GM19438 (cell line): ENCODE data around the gene FGF1.

Experiments used
- ATAC-seq: cut with Tn5 transposase; IDR thresholded peaks from one replicate; pipeline ENCODE4 v1.9.1; 2021; ENCODE audit warnings: low read depth; ENCODE audit not compliant: unreplicated experiment

FGF1 gene

DNA sequence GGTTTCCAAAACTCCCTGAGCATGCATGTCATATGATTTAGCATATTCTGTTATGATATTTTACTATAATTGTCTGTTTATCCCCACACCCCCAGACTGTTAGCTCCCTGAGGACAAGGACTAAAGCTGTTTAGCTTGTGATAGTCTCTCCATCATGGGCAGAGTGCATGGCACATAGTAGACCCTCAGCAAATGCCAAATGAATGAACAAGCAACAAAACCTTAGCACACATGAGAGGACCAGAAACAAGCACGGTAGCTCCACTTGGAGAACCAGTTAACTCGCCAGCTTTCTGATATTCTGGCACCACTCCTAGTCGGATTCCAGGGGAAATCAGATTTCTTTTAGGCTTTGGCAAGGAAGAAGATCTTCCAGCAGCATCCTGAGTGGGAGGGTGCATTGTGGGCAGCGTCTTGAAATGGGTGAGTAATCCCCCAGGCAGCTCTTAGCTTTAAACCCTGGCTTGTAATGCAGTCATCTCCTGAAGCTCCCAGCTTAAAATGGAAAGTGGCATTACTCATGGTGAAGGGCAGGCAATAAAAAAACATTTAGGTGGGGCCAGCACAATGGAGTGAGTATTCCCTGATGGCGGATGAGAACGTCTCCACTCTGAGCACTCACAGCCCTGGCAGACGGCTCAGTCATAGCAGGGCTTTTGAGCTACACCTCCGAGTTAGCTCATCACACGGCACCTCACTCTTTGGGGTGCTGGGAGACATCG is 41.1 kb downstream of the FGF1 start:
- no peak for ATAC-seq

DNA sequence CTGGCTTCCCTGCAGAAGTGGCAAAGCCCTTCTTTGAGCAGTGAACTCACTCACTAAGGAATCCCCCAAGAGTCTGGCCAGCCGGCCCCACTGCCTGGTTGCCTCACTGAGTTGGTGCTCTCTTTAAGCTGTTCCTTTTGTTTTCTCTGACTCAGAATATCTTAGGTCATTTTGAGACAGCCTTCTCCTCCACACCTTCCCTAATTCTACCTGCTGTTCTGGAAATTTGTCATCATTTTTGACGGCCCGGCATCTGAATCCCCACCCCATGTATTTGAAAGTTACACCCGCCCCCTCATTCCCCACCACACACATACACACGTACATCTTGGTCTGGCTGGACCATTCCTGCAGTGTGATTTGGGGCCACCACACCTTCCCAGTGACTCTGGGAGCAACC is 41.8 kb downstream of the FGF1 start:
- ATAC-seq, result no peak

DNA sequence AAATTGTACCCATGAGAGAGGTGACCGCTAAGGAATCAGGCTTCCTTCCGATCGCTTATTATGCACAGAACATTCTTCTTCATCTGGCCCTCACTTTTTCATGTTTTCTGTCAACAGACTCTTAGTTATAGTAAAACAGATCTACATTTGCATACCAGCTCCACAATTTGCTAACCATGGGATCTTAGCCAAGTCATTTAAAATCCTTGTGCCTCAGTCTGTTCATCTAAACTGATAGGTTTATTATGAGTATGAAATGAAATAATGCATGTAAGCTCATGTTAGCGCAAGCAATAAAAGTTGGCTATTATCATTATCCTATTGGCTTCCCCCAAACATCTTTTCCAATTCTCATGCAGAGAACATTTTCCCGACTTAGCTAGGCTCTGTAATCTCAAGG is 42.3 kb downstream of the FGF1 start:
- ATAC-seq, result no peak

DNA sequence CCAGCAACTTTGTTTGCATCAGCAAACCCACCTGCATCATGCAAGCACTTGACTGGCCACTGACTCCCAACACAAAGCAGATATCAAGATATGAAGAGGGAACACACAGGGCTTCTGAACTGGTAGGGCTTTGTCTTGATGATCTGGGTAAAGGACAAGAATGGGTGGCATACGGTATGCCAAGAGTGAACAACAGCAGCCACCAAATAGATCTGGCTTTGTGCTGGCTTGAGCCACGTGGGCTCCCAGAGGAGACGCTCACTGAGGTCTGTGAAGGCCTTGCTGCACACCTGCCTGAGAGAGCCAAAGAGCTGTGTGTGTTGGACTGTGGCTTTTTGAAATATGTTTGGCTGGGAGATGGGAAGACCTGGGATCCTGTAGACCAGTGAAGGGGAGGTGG is 43.5 kb downstream of the FGF1 start:
- no peak for ATAC-seq

DNA sequence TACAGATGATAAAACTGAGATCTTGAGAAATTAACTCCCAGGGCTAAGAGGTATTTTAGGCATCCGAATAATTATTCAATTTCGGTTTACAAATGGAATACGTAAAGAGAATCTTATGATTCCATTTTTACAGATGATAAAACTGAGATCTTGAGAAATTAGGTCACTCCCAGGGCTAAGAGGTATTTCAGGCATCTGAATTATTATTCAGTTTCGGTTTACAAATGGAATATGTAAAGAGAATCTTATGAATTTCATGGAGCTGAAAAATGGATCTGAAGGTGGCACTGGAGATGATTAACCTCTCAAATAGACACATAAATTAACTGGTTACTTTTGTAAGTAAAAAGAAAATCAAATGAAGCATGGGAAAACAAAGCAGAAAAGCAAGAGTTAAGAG is 44.2 kb downstream of the FGF1 start:
- ATAC-seq, result no peak

DNA sequence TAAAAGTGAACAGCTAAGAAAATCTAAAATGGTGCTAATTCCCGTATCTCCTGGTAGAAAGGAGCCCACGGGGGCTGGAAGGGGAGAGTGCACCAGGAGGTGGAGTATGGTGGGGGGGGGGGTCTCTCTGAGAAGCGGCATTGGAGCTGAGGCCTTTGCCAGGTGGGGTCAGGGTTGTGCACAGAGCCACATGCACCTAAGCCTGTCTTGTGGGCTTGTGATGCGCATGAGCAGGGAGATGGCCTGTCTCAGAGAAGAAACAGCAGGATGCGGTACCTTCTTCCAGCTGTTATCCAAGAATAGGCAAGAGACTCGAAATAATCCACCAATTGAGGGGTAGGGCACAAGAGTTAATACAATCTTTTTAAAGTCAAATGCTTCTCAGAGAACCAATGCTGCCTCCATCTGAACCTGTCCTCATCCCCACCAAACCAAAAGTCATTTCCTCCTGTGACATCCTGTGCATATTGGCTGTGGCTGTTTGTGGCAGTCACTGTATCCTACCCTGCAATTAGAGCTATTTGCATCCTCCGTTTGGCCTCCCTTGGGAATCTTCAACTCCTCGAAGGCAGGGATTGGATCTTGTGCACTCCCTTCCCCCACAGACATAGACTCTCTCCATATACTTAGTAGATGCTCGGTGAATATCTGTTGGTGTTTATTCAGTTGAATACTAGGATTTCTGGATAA is 45.4 kb downstream of the FGF1 start:
- ATAC-seq, result no peak

DNA sequence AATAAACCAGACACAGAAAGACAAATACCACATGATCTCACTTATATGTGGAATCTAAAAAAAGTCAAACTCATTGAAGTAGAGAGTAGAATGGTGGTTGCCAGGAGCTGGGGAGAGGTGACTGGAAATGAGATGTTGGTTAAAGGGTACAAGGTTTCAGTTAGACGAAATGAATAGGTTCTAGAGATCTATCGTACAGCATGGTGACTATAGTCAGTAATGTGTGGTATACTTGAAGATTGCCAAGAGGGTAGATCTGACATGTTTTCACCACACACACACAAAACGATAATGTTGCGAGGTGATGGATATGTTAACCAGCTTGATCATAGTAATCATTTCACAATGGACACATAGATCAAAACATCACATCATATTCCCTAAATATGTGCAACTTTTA is 46.4 kb downstream of the FGF1 start:
- ATAC-seq, result no peak

DNA sequence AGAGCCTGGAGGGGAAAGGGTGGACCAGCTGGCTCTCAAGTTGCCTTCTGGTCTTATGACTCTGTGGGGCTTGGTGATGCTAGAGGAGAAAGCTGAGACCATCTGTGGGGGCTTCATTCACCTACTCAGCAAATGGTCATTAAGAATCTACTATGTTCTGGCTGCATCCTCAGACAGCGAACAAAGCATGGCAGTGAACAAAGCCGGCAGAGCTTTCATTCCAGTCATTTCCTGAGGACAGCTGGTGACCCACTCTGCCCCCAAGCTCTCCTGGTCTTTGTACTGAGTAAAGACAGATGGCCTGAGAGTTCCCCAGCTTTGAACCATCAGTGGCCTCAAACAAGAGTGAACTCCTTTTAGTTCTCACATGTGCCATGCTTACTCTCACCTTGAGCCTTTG is 48.0 kb downstream of the FGF1 start:
- no peak for ATAC-seq

DNA sequence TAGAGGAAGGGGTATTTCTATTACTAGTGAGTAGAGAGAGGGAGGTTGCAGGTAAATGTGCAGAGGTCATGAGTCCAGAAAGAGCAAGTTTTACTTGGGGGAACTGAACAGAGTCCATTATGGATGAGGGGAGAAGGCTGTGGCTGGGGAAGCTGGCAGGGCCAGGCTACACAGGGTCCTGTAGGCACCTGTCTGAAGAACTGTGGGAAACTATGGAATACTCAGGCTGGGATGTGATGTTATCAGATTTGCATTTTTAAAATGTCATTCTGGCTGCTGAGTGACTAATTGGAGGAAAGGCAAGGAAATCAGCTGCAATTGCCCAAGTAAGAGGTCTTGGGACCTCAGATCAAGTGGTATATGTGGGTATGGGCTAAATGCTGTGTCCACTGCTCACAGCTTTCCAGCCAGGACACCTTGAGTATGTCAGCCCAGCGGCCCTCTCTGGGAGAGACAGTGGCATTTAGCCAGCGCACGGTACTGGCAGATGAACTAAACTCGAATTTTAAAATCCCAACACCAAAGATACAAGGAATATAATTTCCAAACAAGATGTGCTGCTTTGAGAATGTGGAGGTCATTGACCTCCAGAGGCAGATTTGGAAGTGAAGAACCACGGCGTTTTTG is 49.1 kb downstream of the FGF1 start:
- no peak for ATAC-seq

DNA sequence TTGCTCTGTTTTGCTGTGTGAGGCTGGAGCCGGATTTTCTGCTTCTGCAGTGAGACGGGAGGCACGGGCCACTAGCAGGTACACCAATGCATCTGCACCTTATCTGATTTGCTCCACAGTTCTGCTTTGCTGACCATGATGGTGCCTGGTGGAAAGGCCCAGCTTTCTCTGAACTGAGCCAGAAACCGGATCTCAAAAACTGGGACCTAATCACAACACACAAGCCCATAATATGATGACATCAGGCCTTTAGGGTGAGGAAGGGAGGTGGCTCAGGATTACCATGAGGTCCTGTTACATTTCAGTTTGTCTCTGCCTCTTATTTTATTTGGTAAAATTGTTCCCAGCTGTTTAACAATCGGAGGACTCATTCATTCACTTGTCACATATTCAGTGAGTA is 49.8 kb downstream of the FGF1 start:
- ATAC-seq, result no peak

DNA sequence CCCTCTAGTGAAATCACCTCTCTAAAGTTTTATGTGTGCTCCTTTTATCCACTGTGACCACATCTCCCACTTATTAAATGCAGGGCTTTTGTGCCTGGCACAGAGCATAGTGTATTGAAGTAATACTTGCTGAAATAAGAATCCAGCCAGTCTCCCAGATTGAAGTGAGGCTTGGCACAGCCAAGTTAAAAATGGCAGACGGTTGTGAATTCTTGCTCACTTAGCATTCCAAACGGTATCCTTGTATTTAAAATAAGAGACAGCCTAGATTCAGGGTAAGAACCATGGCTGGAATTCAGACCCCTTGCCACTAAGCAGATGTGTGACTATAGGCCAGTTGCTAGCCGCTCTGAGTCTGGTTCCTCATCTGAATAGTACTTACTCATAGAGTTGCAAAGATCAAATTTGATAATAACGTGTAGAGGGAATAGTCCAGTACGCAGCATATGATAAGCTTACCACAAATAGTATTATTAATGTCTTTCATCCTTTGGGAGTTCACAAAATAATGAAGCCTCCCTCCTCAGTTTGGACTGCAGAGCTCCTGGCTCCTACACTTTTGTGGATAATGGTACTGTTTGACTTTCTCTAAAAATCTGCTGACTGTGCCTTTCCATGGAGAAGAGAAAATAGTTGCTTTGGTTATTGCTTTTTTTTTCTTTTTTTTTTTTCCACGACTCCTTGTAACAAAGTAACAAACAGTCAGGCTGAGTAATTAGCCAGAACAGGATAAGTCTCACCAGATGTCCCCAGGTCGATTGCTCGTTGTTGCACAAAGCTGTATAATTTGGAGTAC is 51.5 kb downstream of the FGF1 start:
- ATAC-seq, result no peak

DNA sequence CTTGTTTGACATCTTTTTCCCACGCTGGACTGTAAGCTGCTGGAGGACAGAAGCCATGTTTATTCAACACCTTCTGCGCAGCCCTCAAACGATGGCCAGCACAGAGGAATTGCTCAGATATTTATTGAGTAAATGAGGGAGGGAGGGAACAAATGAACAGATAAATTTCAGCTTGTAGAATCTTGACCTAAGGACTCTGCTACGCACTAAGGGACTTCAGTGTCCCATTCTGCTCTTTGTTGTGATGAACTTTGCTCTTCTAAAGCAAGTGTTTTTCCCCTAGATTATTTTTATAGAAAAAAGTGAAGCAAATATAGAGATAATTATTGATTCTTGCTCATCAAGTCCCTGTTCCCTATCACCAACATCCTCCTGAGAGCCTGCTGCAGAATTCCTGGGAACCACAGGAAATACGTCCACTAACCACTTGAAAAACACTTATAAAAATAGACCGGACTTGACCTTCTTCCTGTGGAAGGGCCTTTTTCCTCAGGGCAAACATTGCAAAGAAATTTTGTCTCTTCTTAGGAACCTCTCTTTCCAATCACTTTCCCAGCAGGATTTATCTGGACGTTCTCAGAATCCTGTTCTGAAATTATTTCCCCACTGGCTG is 54.9 kb downstream of the FGF1 start:
- ATAC-seq, result no peak

DNA sequence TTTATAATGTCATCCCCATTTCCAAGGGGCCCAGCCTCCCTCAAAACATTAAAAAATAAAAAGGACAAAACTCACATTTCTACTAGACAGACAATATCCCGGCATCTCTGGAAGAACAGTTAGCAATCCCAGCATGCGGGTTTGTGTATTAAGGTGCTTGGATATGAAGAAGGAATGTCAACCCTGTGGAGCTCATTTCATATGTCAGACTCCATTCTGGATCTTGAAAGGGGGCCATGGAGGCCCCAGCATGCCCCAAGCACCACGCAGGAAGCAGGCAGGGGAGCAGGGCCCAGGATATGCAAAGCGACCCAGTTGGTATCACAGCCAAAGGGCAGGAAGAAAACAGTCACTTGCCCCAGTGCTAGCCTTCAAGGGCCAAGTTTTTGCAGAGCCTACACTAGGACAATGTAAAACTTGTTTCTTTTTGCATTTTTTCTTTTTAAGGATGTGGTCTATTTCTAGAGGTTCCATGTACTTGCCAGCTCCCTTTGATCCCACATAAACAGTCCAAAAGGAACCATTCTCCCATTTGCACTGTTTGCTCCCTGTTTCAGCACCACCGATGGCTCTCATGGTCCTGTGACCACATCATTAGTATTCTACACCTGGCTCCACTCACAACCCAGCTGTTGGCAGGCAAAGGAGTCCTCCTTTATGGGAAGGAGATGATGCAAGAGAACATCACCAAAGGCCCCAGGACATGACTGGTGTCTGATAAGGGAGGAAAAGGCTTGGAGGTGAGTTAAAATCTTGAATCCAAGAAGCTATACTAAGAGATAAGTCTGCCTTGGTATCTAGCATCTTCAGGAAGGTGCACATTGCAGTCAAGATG is 58.3 kb downstream of the FGF1 start:
- no peak for ATAC-seq

DNA sequence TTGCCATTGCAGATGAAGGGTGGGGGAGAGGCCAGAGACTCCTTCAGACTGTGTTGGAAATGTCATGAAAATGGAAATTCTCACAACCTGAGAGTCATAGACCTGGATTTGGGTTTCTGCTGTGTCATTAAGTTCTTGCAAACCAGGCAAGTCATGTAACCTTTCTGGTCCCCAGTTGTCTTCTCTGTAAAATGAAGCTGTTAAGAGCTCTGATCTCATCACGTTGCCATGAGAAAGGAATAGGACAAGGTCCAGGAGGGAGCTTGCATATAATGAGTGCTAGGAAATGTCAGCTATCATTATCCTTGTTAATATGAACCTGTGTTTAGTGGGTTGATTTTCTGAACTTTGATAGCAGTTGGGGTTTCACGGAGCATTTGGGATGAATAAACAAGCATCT is 59.1 kb downstream of the FGF1 start:
- ATAC-seq, result no peak

DNA sequence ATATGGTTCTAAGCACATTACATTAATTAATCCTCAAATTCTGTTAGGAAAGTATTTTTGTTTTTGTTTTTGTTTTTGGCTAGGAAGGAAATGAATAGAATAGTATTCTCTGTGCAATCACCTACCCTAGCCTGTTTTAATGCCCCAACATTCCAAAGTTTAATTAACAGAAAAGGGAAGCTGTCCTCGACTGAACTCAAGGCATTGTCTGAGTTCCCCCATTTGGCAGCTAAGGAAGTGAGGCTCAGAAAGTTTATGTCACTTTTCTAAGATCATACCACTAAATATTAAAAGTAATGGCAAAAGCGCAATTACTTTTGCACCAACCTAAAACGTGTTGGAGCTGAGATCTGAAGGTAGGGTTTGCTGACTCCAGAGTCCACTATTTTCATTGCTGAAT is 59.8 kb downstream of the FGF1 start:
- no peak for ATAC-seq

DNA sequence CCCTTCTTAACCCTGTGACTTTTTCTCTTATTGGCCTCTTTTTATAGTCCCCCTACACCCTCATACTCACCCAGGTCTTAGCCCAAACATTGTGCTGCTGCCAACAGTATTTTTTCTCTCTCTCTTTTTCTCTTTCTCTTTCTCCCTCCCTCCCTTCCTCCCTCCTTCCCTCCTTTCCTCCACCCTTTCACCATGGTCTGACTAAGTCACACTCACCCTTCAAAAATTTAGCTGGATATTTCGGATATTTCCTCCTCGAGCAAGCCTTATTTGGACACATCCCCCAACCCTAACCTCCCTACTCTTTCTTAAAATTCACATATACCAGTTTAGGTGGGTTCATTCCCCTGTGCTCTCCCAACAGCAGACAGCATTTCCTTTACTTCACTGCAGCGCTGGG is 64.7 kb downstream of the FGF1 start:
- ATAC-seq, result no peak

DNA sequence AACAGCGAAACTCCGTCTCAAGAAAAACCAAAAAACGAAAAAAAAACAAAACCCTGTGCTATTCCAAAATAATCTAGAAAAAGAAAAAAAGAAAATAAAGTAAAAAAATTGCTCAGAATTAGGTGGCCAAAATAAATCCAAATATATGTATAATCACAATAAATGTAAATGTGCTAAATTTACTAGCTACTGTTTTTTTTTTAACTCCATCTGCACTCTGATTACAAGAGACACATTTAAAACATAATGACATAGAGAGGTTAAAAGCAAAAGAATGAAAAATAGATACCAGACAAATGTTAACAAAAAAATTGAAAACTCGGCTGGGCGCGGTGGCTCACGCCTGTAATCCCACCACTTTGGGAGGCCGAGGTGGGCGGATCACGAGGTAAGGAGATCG is 66.1 kb downstream of the FGF1 start:
- ATAC-seq, result no peak

DNA sequence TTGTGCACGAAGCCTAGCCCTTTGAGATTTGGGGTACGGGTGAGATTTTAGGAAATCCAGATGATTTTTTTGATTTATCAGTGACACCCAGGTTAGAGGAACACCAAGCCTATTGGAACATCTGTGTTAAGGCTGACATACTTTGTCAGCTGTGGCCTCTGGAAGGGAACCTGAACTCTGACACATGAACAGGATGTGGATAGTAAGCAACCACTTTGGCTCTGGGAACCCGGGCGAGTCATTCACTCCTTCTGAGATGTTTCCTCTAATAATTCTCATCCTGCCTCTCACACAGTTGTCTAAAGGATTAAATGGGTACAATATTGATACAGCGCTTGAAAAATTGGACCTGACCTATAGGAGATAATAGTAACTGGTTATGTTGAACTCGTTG is 67.8 kb downstream of the FGF1 start:
- no peak for ATAC-seq

DNA sequence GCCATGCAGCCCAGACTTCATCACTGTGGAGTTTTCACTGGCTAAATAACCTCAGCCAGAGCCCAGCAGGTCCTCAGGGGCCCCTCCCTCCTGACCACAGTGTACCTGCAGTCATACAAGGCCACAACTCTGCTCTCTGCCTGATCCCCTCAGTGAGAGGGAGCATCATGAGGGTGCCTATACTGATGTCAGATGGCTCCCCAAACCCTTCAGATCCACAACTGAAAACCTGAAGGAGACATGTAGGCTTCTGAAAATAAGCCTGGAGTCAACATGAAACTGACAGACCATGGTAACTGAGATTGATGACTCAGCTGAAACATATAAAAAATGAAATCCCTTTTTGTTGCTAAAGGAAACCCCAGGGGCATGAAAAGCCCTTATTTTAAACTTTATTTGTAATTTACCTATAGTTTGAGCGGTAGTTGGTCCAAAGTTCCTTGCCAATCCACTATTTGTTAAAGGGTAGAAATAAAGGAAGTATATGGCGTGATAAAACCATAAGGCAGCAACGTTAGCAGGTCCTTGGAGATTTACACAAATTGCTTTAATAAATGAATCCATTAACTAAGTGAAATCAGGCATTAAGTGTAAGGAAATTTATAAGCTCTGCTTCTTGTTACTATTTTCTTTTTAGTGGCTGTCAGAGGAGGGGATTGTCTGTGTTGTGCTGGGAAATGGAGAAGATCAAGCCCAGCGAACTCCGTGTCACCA is 68.3 kb downstream of the FGF1 start:
- ATAC-seq, result no peak
